Left renal cortex interstitium (tissue), 4 donors: ENCODE results near the gene TNFSF8. TPM values are rescaled to one million over a fixed set of nuclear protein-coding genes. Genes with fewer than 3 reads are reported as not detected.
A peak's percentile ranks its signal among the peaks of the same experiment; 100 is the strongest.

Source experiments
- DNase-seq, 4 donors: peaks; one replicate each; pipeline ENCODE4 v3.0.0-alpha.2; 2013; ENCODE audit warnings: low read depth in 4 of 4, low spot score in 2 of 4, missing footprints in 1 of 4
- polyA plus RNA-seq, 4 donors: library from polyadenylated mRNA; unstranded; fragments of 120-200 nt; gene quantifications; one replicate each; pipeline ENCODE4 v1.2.1, GENCODE V29; 2013; ENCODE audit not compliant: insufficient read length in 4 of 4

The TNFSF8 gene
- polyA plus RNA-seq, 4 donors, result 0.39 to 0.68 (median 0.52) TPM

- no peak for DNase-seq
Observed at GRCh38 chr9:114908104-114908622, 22.2 kb downstream of the TNFSF8 start.

GRCh38 chr9:114906922-114907571 is 23.3 kb downstream of the TNFSF8 start:
- no peak for DNase-seq

- DNase-seq, result no peak
Observed at GRCh38 chr9:114905170-114905940, 25.0 kb downstream of the TNFSF8 start.

- no peak for DNase-seq
Observed at GRCh38 chr9:114902786-114903524, 27.4 kb downstream of the TNFSF8 start.

- DNase-seq, result no peak
Observed at GRCh38 chr9:114900942-114901802, 29.2 kb downstream of the TNFSF8 start.

- DNase-seq, result no peak
Observed at GRCh38 chr9:114899995-114900394, 30.4 kb downstream of the TNFSF8 start.

GRCh38 chr9:114899461-114899860 is 30.9 kb downstream of the TNFSF8 start:
- DNase-seq, result no peak

GRCh38 chr9:114898741-114899140 is 31.6 kb downstream of the TNFSF8 start:
- DNase-seq, result no peak

GRCh38 chr9:114897196-114897595 is 33.2 kb downstream of the TNFSF8 start:
- no peak for DNase-seq

GRCh38 chr9:114896344-114896743 is 34.0 kb downstream of the TNFSF8 start:
- no peak for DNase-seq

- no peak for DNase-seq
Observed at GRCh38 chr9:114895521-114895991, 34.8 kb downstream of the TNFSF8 start.

GRCh38 chr9:114894609-114895433 is 35.6 kb downstream of the TNFSF8 start:
- peak in 1 of 4 donors; percentile 16 for DNase-seq

- DNase-seq, result no peak
Observed at GRCh38 chr9:114894206-114894605, 36.2 kb downstream of the TNFSF8 start.

GRCh38 chr9:114893221-114894010 is 37.0 kb downstream of the TNFSF8 start:
- no peak for DNase-seq

GRCh38 chr9:114889802-114890224 is 40.6 kb downstream of the TNFSF8 start:
- DNase-seq, result no peak

GRCh38 chr9:114888607-114889006 is 41.8 kb downstream of the TNFSF8 start:
- DNase-seq, result no peak

GRCh38 chr9:114887963-114888362 is 42.4 kb downstream of the TNFSF8 start:
- no peak for DNase-seq

- DNase-seq, result no peak
Observed at GRCh38 chr9:114884787-114885452, 45.5 kb downstream of the TNFSF8 start.
